ENCODE measurements around the gene ULK4. TPM values are rescaled to one million over a fixed set of nuclear protein-coding genes. Genes with fewer than 3 reads are reported as not detected.

ULK4 gene
- polyA plus RNA-seq, 1 donor from 2014 or later = 7.2 TPM

DNA sequence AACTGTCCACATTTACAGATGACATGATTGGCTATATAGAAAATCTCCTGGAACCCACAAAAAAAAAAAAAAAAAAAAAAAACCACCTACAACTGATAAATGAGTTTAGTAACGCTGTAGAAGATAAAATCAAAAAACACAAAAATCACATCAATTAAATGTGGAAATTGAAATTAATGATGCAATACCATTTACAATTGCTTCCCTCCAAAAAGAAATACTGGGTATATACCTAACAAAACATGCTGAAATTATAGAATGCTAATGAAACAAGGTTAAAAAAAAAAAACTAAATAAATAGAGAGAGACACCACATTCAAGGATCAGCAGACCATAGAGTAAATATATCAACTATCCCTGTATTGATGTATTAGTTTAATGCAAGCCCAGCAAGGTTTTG lies 215.7 kb downstream of the ULK4 start:
- no peak overlapping the region for H2AFZ ChIP-seq (ENCODE audit: low read depth, low read length)
- no peak overlapping the region for H3K27ac ChIP-seq (ENCODE audit: low read length)
- no peaks in the 10 kb centered on the region for H3K27me3 ChIP-seq (ENCODE audit: insufficient read depth, low read depth, low read length)
- H3K36me3 ChIP-seq (ENCODE audit: insufficient read depth, low read length) = no peaks in the 10 kb centered on the region
- H3K9ac ChIP-seq (ENCODE audit: low read length) = no peak overlapping the region
- H3K9me3 ChIP-seq (ENCODE audit: low read length) = no peaks in the 10 kb centered on the region
- no peaks in the 10 kb centered on the region for H4K20me1 ChIP-seq (ENCODE audit: insufficient read depth)
- no peak overlapping the region for H3K4me3 ChIP-seq (ENCODE audit: low read length)
- no peaks in the 10 kb centered on the region for H3K9me2 ChIP-seq (ENCODE audit: insufficient read depth, low read length)
- H3K79me2 ChIP-seq (replicated peaks; ENCODE audit: insufficient read depth, low read length) = no peaks in the 10 kb centered on the region
- no peak for TF ChIP-seq RAD21 (conservative IDR thresholded peaks at IDR 0.05)
- TF ChIP-seq POLR2AphosphoS5 (IDR thresholded peaks at IDR 0.05) = no peak
- TF ChIP-seq, protein P1, sequence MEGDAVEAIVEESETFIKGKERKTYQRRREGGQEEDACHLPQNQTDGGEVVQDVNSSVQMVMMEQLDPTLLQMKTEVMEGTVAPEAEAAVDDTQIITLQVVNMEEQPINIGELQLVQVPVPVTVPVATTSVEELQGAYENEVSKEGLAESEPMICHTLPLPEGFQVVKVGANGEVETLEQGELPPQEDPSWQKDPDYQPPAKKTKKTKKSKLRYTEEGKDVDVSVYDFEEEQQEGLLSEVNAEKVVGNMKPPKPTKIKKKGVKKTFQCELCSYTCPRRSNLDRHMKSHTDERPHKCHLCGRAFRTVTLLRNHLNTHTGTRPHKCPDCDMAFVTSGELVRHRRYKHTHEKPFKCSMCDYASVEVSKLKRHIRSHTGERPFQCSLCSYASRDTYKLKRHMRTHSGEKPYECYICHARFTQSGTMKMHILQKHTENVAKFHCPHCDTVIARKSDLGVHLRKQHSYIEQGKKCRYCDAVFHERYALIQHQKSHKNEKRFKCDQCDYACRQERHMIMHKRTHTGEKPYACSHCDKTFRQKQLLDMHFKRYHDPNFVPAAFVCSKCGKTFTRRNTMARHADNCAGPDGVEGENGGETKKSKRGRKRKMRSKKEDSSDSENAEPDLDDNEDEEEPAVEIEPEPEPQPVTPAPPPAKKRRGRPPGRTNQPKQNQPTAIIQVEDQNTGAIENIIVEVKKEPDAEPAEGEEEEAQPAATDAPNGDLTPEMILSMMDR (IDR thresholded peaks at IDR 0.05; ENCODE audit: poor library complexity, severe bottlenecking) = no peak
- TF ChIP-seq MXI1 (conservative IDR thresholded peaks at IDR 0.05; ENCODE audit: poor library complexity, severe bottlenecking) = no peak
- no peak for TF ChIP-seq SMC3 (conservative IDR thresholded peaks at IDR 0.05; ENCODE audit: poor library complexity)
- no peak for TF ChIP-seq REST (IDR thresholded peaks at IDR 0.05; ENCODE audit: borderline replicate concordance)
- TF ChIP-seq TAF1 (IDR thresholded peaks at IDR 0.05; ENCODE audit: low read depth) = no peak
- TF ChIP-seq EP300 (conservative IDR thresholded peaks at IDR 0.05; ENCODE audit: poor library complexity, severe bottlenecking) = no peak
- no peak for TF ChIP-seq EZH2 (IDR thresholded peaks at IDR 0.05; ENCODE audit: borderline replicate concordance, insufficient read depth, low read length, poor library complexity, severe bottlenecking)
- no peaks in the 10 kb centered on the region for H3F3A ChIP-seq (ENCODE audit: insufficient read depth, low read length, poor library complexity, severe bottlenecking)
- no peak overlapping the region for H3K4me2 ChIP-seq (ENCODE audit: low read length)

GRCh38 chr3:41742121-41742520 lies 219.8 kb downstream of the ULK4 start:
- no peaks in the 10 kb centered on the region for H3F3A ChIP-seq (ENCODE audit: insufficient read depth, low read length, poor library complexity, severe bottlenecking)
- no peaks in the 10 kb centered on the region for H3K9me2 ChIP-seq (ENCODE audit: insufficient read depth, low read length)
- H3K9ac ChIP-seq (ENCODE audit: low read length) = no peak overlapping the region
- H3K27me3 ChIP-seq (ENCODE audit: insufficient read depth, low read depth, low read length) = no peaks in the 10 kb centered on the region
- H3K36me3 ChIP-seq (ENCODE audit: insufficient read depth, low read length) = no peaks in the 10 kb centered on the region
- TF ChIP-seq, protein P1 (IDR thresholded peaks at IDR 0.05; ENCODE audit: poor library complexity, severe bottlenecking) = no peak
- TF ChIP-seq TAF1 (IDR thresholded peaks at IDR 0.05; ENCODE audit: low read depth) (no peak), SMC3 (conservative IDR thresholded peaks at IDR 0.05; ENCODE audit: poor library complexity) (no peak), MXI1 (conservative IDR thresholded peaks at IDR 0.05; ENCODE audit: poor library complexity, severe bottlenecking) (no peak), REST (IDR thresholded peaks at IDR 0.05; ENCODE audit: borderline replicate concordance) (no peak), RAD21 (conservative IDR thresholded peaks at IDR 0.05) (no peak), POLR2AphosphoS5 (IDR thresholded peaks at IDR 0.05) (no peak), EZH2 (IDR thresholded peaks at IDR 0.05; ENCODE audit: borderline replicate concordance, insufficient read depth, low read length, poor library complexity, severe bottlenecking) (no peak), EP300 (conservative IDR thresholded peaks at IDR 0.05; ENCODE audit: poor library complexity, severe bottlenecking) (no peak)
- H4K20me1 ChIP-seq (ENCODE audit: insufficient read depth) = no peaks in the 10 kb centered on the region
- no peak overlapping the region for H3K4me2 ChIP-seq (ENCODE audit: low read length)
- H3K79me2 ChIP-seq (replicated peaks; ENCODE audit: insufficient read depth, low read length) = no peaks in the 10 kb centered on the region
- H3K27ac ChIP-seq (ENCODE audit: low read length) = no peak overlapping the region
- no peaks in the 10 kb centered on the region for H3K9me3 ChIP-seq (ENCODE audit: low read length)
- H3K4me3 ChIP-seq (ENCODE audit: low read length) = no peak overlapping the region
- H2AFZ ChIP-seq (ENCODE audit: low read depth, low read length) = no peak overlapping the region

All from neural cell (in vitro differentiated cells).